Activated T-helper 1 cell treated with Interleukin-2 at 50 U/mL for 16 hours (primary cell): ENCODE data around the gene TMEM236.
"Not testable (repeated sequence)": the region's sequence is repeated elsewhere in the genome, so short reads cannot be mapped to it uniquely, and the experiment has no call there.

Source experiments
- DNase-seq: peaks from one replicate; pipeline ENCODE4 v3.0.0-alpha.2; 2020; ENCODE audit warnings: low read depth

The TMEM236 gene

GRCh38 chr10:17751781-17752445 is at the start of gene TMEM236:
Gene TMEM236 (plus strand): TSS chr10:17752201. CDS start chr10:17752296, 95 bp downstream.
- no peak for DNase-seq

- DNase-seq = no peak
Observed at GRCh38 chr10:17703706-17704105, 48.3 kb upstream of the TMEM236 start.

- no peak for DNase-seq
Observed at GRCh38 chr10:17708821-17709220, 43.2 kb upstream of the TMEM236 start.

- DNase-seq = no peak
Observed at GRCh38 chr10:17709492-17709891, 42.5 kb upstream of the TMEM236 start.

- no peak for DNase-seq
Observed at GRCh38 chr10:17710181-17710580, 41.8 kb upstream of the TMEM236 start.

- no peak for DNase-seq
Observed at GRCh38 chr10:17712053-17712452, 39.9 kb upstream of the TMEM236 start.

GRCh38 chr10:17712717-17713471 is 39.1 kb upstream of the TMEM236 start:
- no peak for DNase-seq

GRCh38 chr10:17713758-17714157 is 38.2 kb upstream of the TMEM236 start:
- DNase-seq = no peak

- DNase-seq = no peak
Observed at GRCh38 chr10:17716161-17716560, 35.8 kb upstream of the TMEM236 start.

- not testable (repeated sequence) for DNase-seq
Observed at GRCh38 chr10:17722317-17723014, 29.5 kb upstream of the TMEM236 start.

GRCh38 chr10:17725703-17726102 is 26.3 kb upstream of the TMEM236 start:
- DNase-seq = no peak

- no peak for DNase-seq
Observed at GRCh38 chr10:17729630-17730029, 22.4 kb upstream of the TMEM236 start.

- DNase-seq = no peak
Observed at GRCh38 chr10:17730667-17731066, 21.3 kb upstream of the TMEM236 start.

- no peak for DNase-seq
Observed at GRCh38 chr10:17731331-17732020, 20.5 kb upstream of the TMEM236 start.

- no peak for DNase-seq
Observed at GRCh38 chr10:17733620-17734019, 18.4 kb upstream of the TMEM236 start.

- DNase-seq = no peak
Observed at GRCh38 chr10:17734432-17735080, 17.4 kb upstream of the TMEM236 start.

- no peak for DNase-seq
Observed at GRCh38 chr10:17735166-17735941, 16.6 kb upstream of the TMEM236 start.

GRCh38 chr10:17736223-17736622 is 15.8 kb upstream of the TMEM236 start:
- DNase-seq = no peak

GRCh38 chr10:17737027-17737965 is 14.7 kb upstream of the TMEM236 start:
- no peak for DNase-seq

- DNase-seq = no peak
Observed at GRCh38 chr10:17740668-17741067, 11.3 kb upstream of the TMEM236 start.
